Lung microvascular endothelial cell (primary cell): Measurements from ENCODE around the gene LIN37. TPM values are rescaled to one million over a fixed set of nuclear protein-coding genes. Genes with fewer than 3 reads are reported as not detected.
"Not testable (repeated sequence)": the region's sequence is repeated elsewhere in the genome, so short reads cannot be mapped to it uniquely, and the experiment has no call there.

ENCODE experiments used
- DNase-seq, 2 donors: peaks; one replicate each; pipeline versions ENCODE4 v3.0.0 to v3.0.0-alpha.2; 2010; ENCODE audit warnings: low read depth in 2 of 2
- total RNA-seq: library from RNA; depleted of rRNA; stranded (reverse); fragments of >200 nt; gene quantifications from 2 replicates; pipeline ENCODE4 v1.2.1, GENCODE V29; 2014

Gene LIN37
- total RNA-seq, 1 donor from 2014 or later, result 5.0 TPM

GRCh38 chr19:35719402-35720162, 28.8 kb upstream of the LIN37 start:
- no peak for DNase-seq

DNA sequence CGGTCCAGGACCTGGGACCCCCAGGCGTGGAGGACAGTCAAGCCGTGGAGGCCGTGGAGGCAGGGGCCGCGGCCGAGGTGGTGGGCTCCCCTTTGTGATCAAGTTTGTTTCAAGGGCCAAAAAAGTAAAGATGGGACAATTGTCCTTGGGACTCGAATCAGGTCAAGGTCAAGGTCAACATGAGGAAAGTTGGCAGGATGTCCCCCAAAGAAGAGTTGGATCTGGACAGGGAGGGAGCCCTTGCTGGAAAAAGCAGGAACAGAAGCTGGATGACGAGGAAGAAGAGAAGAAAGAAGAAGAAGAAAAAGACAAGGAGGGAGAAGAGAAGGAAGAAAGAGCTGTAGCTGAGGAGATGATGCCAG, 28.2 kb upstream of the LIN37 start:
- DNase-seq, result no peak

DNA sequence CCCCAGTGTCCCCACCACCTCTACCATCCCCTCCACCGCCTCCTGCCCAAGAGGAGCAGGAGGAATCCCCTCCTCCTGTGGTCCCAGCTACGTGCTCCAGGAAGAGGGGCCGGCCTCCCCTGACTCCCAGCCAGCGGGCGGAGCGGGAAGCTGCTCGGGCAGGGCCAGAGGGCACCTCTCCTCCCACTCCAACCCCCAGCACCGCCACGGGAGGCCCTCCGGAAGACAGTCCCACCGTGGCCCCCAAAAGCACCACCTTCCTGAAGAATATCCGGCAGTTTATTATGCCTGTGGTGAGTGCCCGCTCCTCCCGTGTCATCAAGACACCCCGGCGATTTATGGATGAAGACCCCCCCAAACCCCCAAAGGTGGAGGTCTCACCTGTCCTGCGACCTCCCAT, 27.7 kb upstream of the LIN37 start:
- no peak for DNase-seq

- no peak for DNase-seq
Measured at GRCh38 chr19:35721374-35721773, 27.0 kb upstream of the LIN37 start.

- DNase-seq, result no peak
Measured at GRCh38 chr19:35722461-35722860, 25.9 kb upstream of the LIN37 start.

DNA sequence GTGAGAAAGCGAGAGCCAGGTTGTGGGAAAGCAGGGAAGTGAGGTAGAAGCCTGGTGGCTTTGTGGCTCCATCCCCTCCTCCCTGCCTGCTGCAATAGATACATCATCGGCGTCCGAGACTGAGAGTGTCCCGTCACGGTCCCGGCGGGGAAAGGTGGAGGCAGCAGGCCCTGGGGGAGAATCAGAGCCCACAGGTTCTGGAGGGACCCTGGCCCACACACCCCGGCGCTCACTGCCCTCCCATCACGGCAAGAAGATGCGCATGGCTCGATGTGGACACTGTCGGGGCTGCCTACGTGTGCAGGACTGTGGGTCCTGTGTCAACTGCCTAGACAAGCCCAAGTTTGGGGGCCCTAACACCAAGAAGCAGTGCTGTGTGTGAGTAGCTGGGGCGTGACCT, 25.5 kb upstream of the LIN37 start:
- no peak for DNase-seq

- no peak for DNase-seq
Measured at GRCh38 chr19:35723671-35724070, 24.7 kb upstream of the LIN37 start.

- DNase-seq, result not testable (repeated sequence)
Measured at GRCh38 chr19:35724132-35724531, 24.2 kb upstream of the LIN37 start.

GRCh38 chr19:35724560-35724959, 23.8 kb upstream of the LIN37 start:
- no peak for DNase-seq

DNA sequence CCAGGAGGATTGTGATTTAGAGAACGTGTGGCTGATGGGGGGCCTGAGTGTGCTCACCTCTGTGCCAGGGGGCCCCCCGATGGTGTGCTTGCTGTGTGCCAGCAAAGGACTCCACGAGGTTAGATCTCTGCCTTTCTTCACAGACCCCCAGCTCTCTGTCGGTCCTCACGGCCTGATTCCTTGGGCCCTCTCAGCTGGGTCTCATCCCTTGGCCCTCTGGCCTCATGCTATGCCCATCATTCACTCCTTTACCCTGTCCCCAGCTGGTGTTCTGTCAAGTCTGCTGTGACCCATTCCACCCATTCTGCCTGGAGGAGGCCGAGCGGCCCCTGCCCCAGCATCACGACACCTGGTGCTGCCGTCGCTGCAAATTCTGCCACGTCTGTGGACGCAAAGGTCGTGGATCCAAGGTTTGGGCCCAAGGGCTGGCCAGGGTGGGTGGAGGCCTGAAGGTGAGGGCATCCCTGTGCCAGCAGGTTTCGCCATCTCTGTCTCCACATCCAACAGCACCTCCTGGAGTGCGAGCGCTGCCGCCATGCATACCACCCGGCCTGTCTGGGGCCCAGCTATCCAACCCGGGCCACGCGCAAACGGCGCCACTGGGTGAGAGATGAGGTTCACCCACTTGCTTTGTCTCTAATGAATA, 23.0 kb upstream of the LIN37 start:
- DNase-seq, result no peak

GRCh38 chr19:35727053-35727955, 21.1 kb upstream of the LIN37 start:
- no peak for DNase-seq

DNA sequence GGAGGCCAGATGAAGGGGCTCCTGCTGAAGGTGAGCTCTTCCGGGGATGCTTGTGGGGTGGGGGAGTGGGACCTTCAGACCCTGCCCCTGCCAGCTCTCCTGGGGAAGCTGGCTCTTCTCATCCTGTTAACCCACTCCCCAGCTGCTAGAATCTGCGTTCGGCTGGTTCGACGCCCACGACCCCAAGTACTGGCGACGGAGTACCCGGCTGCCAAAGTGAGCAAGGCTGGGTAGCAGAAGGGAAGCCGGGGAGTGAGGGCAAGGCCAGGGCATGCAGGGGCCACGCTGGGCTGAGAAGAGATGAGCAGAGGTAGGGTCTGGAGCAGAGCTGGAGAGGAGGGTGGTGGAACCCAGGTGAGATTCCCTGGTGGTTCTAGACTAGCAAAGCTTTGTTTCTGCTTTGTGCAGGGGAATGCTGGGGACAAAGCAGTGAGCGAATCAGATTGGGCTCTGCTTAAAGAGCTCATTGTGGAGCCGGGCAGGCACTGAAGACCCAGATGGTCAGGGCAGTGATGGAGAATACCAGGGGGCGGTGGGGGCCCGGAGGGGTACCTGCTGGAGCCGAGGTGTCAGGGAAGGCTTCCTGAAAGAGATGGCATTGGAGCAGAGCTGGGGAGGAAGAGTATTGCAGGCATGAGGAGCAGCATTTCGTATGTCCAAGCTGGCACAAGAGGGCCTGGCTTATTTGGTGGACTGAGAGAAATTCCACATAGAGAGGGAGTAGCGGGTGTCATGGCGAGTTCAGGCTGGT, 20.2 kb upstream of the LIN37 start:
- DNase-seq, result no peak

GRCh38 chr19:35729021-35729420, 19.4 kb upstream of the LIN37 start:
- no peak for DNase-seq

- no peak for DNase-seq
Measured at GRCh38 chr19:35729763-35730162, 18.6 kb upstream of the LIN37 start.

GRCh38 chr19:35730326-35730725, 18.1 kb upstream of the LIN37 start:
- DNase-seq, result no peak

GRCh38 chr19:35731353-35731752, 17.0 kb upstream of the LIN37 start:
- no peak for DNase-seq

DNA sequence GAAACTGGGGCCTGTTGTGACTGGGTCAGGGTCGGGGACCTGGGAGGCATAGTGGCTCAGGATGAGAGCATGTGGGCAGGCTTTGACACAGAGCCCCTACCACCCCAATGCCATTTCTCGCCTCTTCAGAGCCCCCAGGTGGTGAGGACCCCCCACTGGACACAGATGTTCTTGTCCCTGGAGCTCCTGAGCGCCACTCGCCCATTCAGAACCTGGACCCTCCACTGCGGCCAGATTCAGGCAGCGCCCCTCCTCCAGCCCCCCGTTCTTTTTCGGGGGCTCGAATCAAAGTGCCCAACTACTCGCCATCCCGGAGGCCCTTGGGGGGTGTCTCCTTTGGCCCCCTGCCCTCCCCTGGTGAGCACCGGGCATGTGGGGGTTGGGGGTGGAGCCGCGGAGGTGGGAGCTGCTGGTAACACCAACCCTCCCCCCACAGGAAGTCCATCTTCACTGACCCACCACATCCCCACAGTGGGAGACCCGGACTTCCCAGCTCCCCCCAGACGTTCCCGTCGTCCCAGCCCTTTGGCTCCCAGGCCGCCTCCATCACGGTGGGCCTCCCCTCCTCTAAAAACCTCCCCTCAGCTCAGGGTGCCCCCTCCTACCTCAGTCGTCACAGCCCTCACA, 16.5 kb upstream of the LIN37 start:
- DNase-seq, result no peak

DNA sequence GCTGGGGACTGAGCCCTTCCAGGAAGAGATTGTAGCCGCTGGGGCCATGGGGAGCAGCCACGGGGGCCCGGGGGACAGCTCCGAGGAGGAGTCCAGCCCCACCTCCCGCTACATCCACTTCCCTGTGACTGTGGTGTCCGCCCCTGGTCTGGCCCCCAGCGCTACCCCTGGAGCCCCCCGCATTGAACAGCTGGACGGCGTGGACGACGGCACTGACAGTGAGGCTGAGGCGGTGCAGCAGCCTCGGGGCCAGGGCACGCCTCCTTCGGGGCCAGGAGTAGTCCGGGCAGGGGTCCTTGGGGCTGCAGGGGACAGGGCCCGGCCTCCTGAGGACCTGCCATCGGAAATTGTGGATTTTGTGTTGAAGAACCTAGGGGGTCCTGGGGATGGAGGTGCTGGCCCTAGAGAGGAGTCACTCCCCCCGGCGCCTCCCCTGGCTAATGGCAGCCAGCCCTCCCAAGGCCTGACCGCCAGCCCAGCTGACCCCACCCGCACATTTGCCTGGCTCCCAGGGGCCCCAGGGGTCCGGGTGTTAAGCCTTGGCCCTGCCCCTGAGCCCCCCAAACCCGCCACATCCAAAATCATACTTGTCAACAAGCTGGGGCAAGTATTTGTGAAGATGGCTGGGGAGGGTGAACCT, 15.7 kb upstream of the LIN37 start:
- no peak for DNase-seq

GRCh38 chr19:35733180-35734125, 14.9 kb upstream of the LIN37 start:
- no peak for DNase-seq

DNA sequence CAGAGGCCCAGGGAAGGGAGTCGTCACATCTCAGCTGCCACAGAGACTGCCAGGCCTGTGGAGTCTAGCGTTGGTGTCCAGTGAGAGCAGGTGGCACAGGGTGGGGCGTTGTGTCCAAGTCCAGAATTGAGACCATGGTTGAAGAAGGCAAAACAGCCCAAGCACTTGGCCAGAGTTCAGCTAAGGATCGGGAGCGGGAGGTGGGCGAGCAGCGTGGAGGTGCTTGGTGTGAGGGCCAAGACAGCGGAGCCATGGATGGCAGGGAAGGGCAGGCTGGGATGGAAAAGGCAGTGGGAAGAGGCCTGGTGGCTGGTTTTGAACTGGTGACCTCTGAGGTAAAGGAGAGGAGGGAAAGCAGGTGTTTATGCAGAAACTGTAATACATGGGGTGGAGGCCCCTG, 14.1 kb upstream of the LIN37 start:
- DNase-seq, result no peak
